A549 (cell line): ENCODE measurements around the gene TOB2. TPM values are rescaled to one million over a fixed set of nuclear protein-coding genes. Genes with fewer than 3 reads are reported as not detected.

Experiments
- ATAC-seq, 2 experiments: fragments of 200-7000 bp in 1 of 2; fragments of >200 bp in 1 of 2; cut with Nextera tagmentation in 1 of 2; cut with Tn5 transposase in 1 of 2; 3 replicates each; pipeline versions ENCODE4 v1.8.0 to v1.9.1; 2018 to 2020; ENCODE audit warnings: mild to moderate bottlenecking in 1 of 2, moderate library complexity in 1 of 2
- CTCF ChIA-PET: fragments of 300-600 bp; sonication (Branson Sonifier 250); formaldehyde crosslinking; extraction: SDS; loops from one replicate; lab custom pipeline; 2021; ENCODE audit warnings: antibody characterized with exemption, inconsistent platforms; lab: Yijun Ruan, JAX
- POLR2A ChIA-PET: fragments of 350-600 bp; formaldehyde crosslinking; extraction: SDS; loops from one replicate; lab custom pipeline; 2021; ENCODE audit warnings: antibody characterized with exemption, inconsistent platforms; lab: Yijun Ruan, JAX
- DNase-seq, 2 experiments: peaks; one replicate each; pipeline versions ENCODE4 v3.0.0 to v3.0.0-alpha.2; 2011 to 2016; ENCODE audit warnings: low read depth in 1 of 2, low spot score in 1 of 2
- FAIRE-seq: peaks from 2 replicates; lab custom pipeline; 2011; peaks lifted over from hg19 to GRCh38; lab: Jason Lieb, UNC
- H3K27ac ChIP-seq, 2 experiments: fragments of >200 bp; sonication (Bioruptor Twin); formaldehyde crosslinking; 3 replicates each; pipeline ENCODE4 v1.5.1; 2016 to 2017
- H3K4me1 ChIP-seq: fragments of >200 bp; sonication (Bioruptor Twin); formaldehyde crosslinking; 3 replicates; pipeline ENCODE4 v1.6.1; 2016
- H3K4me2 ChIP-seq: fragments of >200 bp; sonication (Bioruptor Twin); formaldehyde crosslinking; 3 replicates; pipeline ENCODE4 v1.6.1; 2016
- H3K4me3 ChIP-seq: fragments of >200 bp; sonication (Bioruptor Twin); formaldehyde crosslinking; 3 replicates; pipeline ENCODE4 v1.5.1; 2016
- H3K9me3 ChIP-seq: fragments of >200 bp; sonication (Bioruptor Twin); formaldehyde crosslinking; 3 replicates; pipeline ENCODE4 v1.6.1; 2016
- ATOH8 ChIP-seq: fragments of 250-450 bp; sonication (Bioruptor Pico); IDR thresholded peaks from 2 replicates; pipeline ENCODE4 v1.5.0; 2020; ENCODE audit warnings: low read depth, mild to moderate bottlenecking, moderate library complexity
- BCL3 ChIP-seq: fragments of >200 bp; sonication (Bioruptor Twin); formaldehyde crosslinking; IDR thresholded peaks from 3 replicates; pipeline ENCODE4 v1.6.1; 2016
- CEBPB ChIP-seq, 2 experiments: fragments of >200 bp in 1 of 2; sonication (Bioruptor Twin) in 1 of 2; formaldehyde crosslinking in 1 of 2; IDR thresholded peaks; 2 replicates each; pipeline ENCODE4 v1.6.1; 2012 to 2016
- EP300 ChIP-seq, 2 experiments: fragments of >200 bp; sonication (Bioruptor Twin); formaldehyde crosslinking; IDR thresholded peaks; 2 replicates in 1 of 2; 3 replicates in 1 of 2; pipeline ENCODE4 v1.6.1; 2016 to 2017
- ESRRA ChIP-seq: fragments of 150-350 bp; IDR thresholded peaks from 2 replicates; pipeline ENCODE4 v1.6.1; 2014; ENCODE audit warnings: mild to moderate bottlenecking, low read length, borderline replicate concordance
- FOSL2 ChIP-seq, 2 experiments: fragments of 450-650 bp in 1 of 2; fragments of >200 bp in 1 of 2; sonication (Bioruptor Twin) in 1 of 2; formaldehyde crosslinking; IDR thresholded peaks; 2 replicates each; pipeline versions ENCODE4 v1.5.0 to v1.6.1; 2016 to 2020; ENCODE audit warnings: mild to moderate bottlenecking in 1 of 2, moderate library complexity in 1 of 2
- HEYL ChIP-seq: fragments of 250-450 bp; sonication (Bioruptor Pico); IDR thresholded peaks from 2 replicates; pipeline ENCODE4 v1.8.0; 2021; ENCODE audit warnings: mild to moderate bottlenecking, moderate library complexity
- HMGXB4 ChIP-seq: fragments of 250-450 bp; sonication (Bioruptor Pico); IDR thresholded peaks from 2 replicates; pipeline ENCODE4 v1.5.0; 2021; ENCODE audit warnings: mild to moderate bottlenecking, moderate library complexity, borderline replicate concordance
- JUNB ChIP-seq: fragments of >200 bp; sonication (Bioruptor Twin); formaldehyde crosslinking; IDR thresholded peaks from 2 replicates; pipeline ENCODE4 v1.6.1; 2016
- KDM1A ChIP-seq: fragments of 200-600 bp; sonication (generic); IDR thresholded peaks from 2 replicates; pipeline ENCODE4 v1.6.1; 2016; ENCODE audit warnings: low read depth, mild to moderate bottlenecking
- KDM5A ChIP-seq: fragments of 200-600 bp; sonication (generic); IDR thresholded peaks from 2 replicates; pipeline ENCODE4 v1.6.1; 2016; ENCODE audit warnings: antibody characterized with exemption, mild to moderate bottlenecking
- MAZ ChIP-seq: fragments of 150-350 bp; IDR thresholded peaks from 2 replicates; pipeline ENCODE4 v1.6.1; 2014; ENCODE audit warnings: antibody characterized with exemption, low read depth, low read length, borderline replicate concordance
- RARB ChIP-seq: fragments of 250-450 bp; sonication (Bioruptor Pico); IDR thresholded peaks from 2 replicates; pipeline ENCODE4 v1.8.0; 2021; ENCODE audit warnings: mild to moderate bottlenecking, moderate library complexity
- REST ChIP-seq: fragments of 200-600 bp; sonication (generic); IDR thresholded peaks from 2 replicates; pipeline ENCODE4 v1.6.1; 2016; ENCODE audit warnings: antibody characterized with exemption, mild to moderate bottlenecking, moderate library complexity
- SMC3 ChIP-seq: fragments of >200 bp; sonication (Bioruptor Twin); formaldehyde crosslinking; IDR thresholded peaks from 3 replicates; pipeline ENCODE4 v1.6.1; 2018; ENCODE audit warnings: inconsistent platforms
- TP53 ChIP-seq: fragments of 250-450 bp; sonication (Bioruptor Pico); IDR thresholded peaks from 2 replicates; pipeline ENCODE4 v1.5.0; 2021; ENCODE audit warnings: mild to moderate bottlenecking, moderate library complexity
- ZFP36 ChIP-seq: fragments of 450-650 bp; IDR thresholded peaks from 2 replicates; pipeline ENCODE4 v1.6.1; 2014; ENCODE audit warnings: borderline replicate concordance; ENCODE audit not compliant: partially characterized antibody
- ZNF302 ChIP-seq: fragments of 250-450 bp; sonication (Bioruptor Pico); IDR thresholded peaks from 2 replicates; pipeline ENCODE4 v1.9.0; 2021; ENCODE audit warnings: inconsistent platforms, mild to moderate bottlenecking, moderate library complexity
- WGBS: methylation state at CpG from one replicate; pipeline ENCODE4 v1.1.6; 2017; ENCODE audit errors: missing lambda C conversion rate; 5-methylcytosine and 5-hydroxymethylcytosine counted together
- polyA plus RNA-seq, 4 experiments: library from polyadenylated mRNA; depleted of rRNA in 3 of 4; stranded (reverse); fragments of >200 nt; fragmentation: RNase III in 1 of 4; extraction: RNeasy Plus Mini Kit Qiagen cat#74134 plus additional on column Dnase treatment in 1 of 4; gene quantifications; 2 replicates in 3 of 4; 3 replicates in 1 of 4; pipeline ENCODE4 v1.2.3, GENCODE V29; 2011 to 2017

Gene TOB2
- polyA plus RNA-seq, 2 of the 4 experiments (the other 2 are of a cell fraction): 11.4 to 14.7 TPM

- no peak for FAIRE-seq
- DNase-seq: no peak
- Histone ChIP-seq H3K9me3 (no peaks in the 10 kb centered on the region), H3K27ac (no peak overlapping the region), H3K4me2 (no peak overlapping the region), H3K4me1 (no peaks in the 10 kb centered on the region; the same call in 2 of the 3 replicates), H3K4me3 (no peak overlapping the region)
- 86% methylated on average over 1 of the region's 2 CpGs for WGBS
- CTCF ChIA-PET: interaction anchor here (5.0 kb wide), 1 partner anchor 35 kb away, joined by 25 read pairs; no protein-coding TSS in a partner anchor
- TF ChIP-seq FOSL2 (IDR thresholded peaks at IDR 0.05) (no peak), FOSL2 (CRISPR knock-in tag; IDR thresholded peaks at IDR 0.05) (no peak), JUNB (no peak), KDM5A (no peak), RARB (no peak), CEBPB (IDR thresholded peaks at IDR 0.05) (no peak), SMC3 (no peak), MAZ (no peak), HMGXB4 (no peak)
- POLR2A ChIA-PET: no interaction called here
- no peak for ATAC-seq
Measured at GRCh38 chr22:41482319-41482935, 35.8 kb upstream of the TOB2 start.

- 83% methylated on average over 3 of the region's 5 CpGs for WGBS
- POLR2A ChIA-PET: no interaction called here
Measured at GRCh38 chr22:41481925-41482318, 35.3 kb upstream of the TOB2 start.

DNA sequence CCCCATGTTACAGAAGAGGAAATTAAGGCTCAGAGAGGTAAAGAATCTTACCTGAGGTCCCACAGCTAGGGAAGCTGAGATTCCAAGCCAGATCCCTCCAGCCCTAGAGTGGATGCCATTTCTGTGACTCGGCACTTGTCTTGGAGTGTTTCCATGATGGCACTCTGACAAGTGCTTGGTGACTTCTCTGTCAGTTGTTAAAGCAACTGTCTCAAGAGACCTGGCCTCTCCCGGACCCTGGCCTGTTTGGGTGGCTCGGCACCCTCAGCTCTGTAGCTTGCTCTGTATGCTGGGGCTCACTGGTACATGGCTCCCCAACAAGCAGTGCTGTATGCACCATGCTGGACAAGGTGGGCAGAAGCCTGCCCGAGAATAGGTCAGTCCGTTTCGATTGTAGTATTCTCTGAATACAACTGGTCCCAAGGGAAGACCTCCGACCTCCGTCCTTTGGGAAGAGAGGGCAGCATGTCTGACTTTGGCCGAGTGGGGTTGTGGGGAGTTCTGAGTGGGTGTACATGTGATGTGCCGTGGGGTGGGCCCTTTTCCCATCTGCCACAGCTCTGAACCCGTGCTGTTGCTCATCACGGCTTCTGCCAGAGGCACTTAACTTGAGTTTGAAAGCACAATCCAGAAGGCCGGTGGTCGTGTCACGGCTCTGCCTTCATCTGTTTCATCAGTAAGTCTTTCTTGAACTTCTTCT lies 34.7 kb upstream of the TOB2 start:
- H3K4me2 ChIP-seq: no peak overlapping the region
- no peak overlapping the region for H3K27ac ChIP-seq
- H3K4me1 ChIP-seq: no peaks in the 10 kb centered on the region; the same call in 2 of the 3 replicates
- TF ChIP-seq BCL3: no peak
- no peak for TF ChIP-seq ZNF302
- no peak for TF ChIP-seq ZFP36
- TF ChIP-seq, all 56 proteins: peak for 0
- CTCF ChIA-PET: interaction anchor here (0.8 to 5.0 kb wide), 2 partner anchors 13 to 36 kb away, joined by 3 to 25 read pairs; partner anchors contain the start of gene PHF5A
- DNase-seq (no peak), ATAC-seq (no peak), FAIRE-seq (no peak)
- no peak overlapping the region for H3K4me3 ChIP-seq
- H3K9me3 ChIP-seq: no peaks in the 10 kb centered on the region
- POLR2A ChIA-PET: no interaction called here
- 96% methylated on average over 6 of the region's 15 CpGs for WGBS

More at GRCh38 chr22:41481925-41482318, 35.3 kb upstream of the TOB2 start:
- H3K4me2 ChIP-seq: no peak overlapping the region
- no peak for DNase-seq
- no peaks in the 10 kb centered on the region for H3K9me3 ChIP-seq
- CTCF ChIA-PET: interaction anchor here (0.8 to 5.0 kb wide), 2 partner anchors 14 to 36 kb away, joined by 3 to 25 read pairs; partner anchors contain the start of gene PHF5A
- no peak overlapping the region for H3K4me3 ChIP-seq
- H3K27ac ChIP-seq: no peak overlapping the region
- TF ChIP-seq TP53 (CRISPR knock-in tag): no peak
- TF ChIP-seq, all 56 proteins: peak for 0
- ATAC-seq (no peak), FAIRE-seq (no peak)
- no peaks in the 10 kb centered on the region; the same call in 2 of the 3 replicates for H3K4me1 ChIP-seq

DNA sequence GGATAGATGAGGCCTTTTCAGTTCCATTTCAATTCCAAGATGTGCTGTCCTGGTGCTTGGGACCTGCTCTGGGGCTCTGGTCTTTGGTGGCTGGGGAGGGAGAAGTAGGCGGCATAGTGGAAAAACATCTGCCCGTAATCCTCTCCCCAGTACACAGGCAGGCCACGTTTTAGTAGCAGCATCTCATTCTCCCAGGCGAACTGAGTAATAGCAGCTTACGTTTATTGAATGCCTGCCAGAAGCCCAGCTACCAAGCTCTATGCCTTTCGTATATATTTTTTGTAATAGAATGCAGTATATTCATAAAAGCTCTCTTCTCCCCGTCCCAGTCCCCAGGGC lies 33.8 kb upstream of the TOB2 start:
- ATAC-seq: no peak
- DNase-seq: no peak
- Histone ChIP-seq H3K4me1 (no peaks in the 10 kb centered on the region; the same call in 2 of the 3 replicates), H3K4me3 (no peak overlapping the region), H3K4me2 (no peak overlapping the region), H3K9me3 (no peaks in the 10 kb centered on the region), H3K27ac (no peak overlapping the region)
- no peak for FAIRE-seq
- ChIA-PET POLR2A (no interaction called here), CTCF (interaction anchor here (2.4 to 5.0 kb wide), 2 partner anchors 37 to 77 kb away, joined by 8 to 25 read pairs; no protein-coding TSS in a partner anchor)
- 76% methylated on average over 7 of the region's 7 CpGs for WGBS
- TF ChIP-seq KDM1A (no peak), RARB (no peak), ESRRA (no peak), REST (no peak), EP300 (IDR thresholded peaks at IDR 0.05) (no peak), TP53 (CRISPR knock-in tag) (no peak), ATOH8 (CRISPR knock-in tag) (no peak), HEYL (CRISPR knock-in tag) (no peak)
